HTR-8/SVneo (cell line): ENCODE data around the gene GANAB.
A peak's percentile ranks its signal among the peaks of the same experiment; 100 is the strongest.
"Not testable (repeated sequence)": the region's sequence is repeated elsewhere in the genome, so short reads cannot be mapped to it uniquely, and the experiment has no call there.

ENCODE experiments used
- DNase-seq: peaks from one replicate; pipeline ENCODE4 v3.0.0; 2011; ENCODE audit warnings: low spot score, mixed read lengths; ENCODE audit not compliant: insufficient read length
- FAIRE-seq: peaks from 2 replicates; lab custom pipeline; 2011; peaks lifted over from hg19 to GRCh38; lab: Jason Lieb, UNC

Gene GANAB

GRCh38 chr11:62669420-62670161 lies 23.2 kb upstream of the GANAB start:
- DNase-seq (no peak), FAIRE-seq (no peak)

- DNase-seq (no peak), FAIRE-seq (no peak)
Observed at GRCh38 chr11:62667460-62667859, 21.0 kb upstream of the GANAB start.

GRCh38 chr11:62666259-62666926 lies 20.0 kb upstream of the GANAB start:
- FAIRE-seq, result no peak
- no peak for DNase-seq

GRCh38 chr11:62665599-62666258 lies 19.3 kb upstream of the GANAB start:
- peak; percentile 32 for DNase-seq
- no peak for FAIRE-seq

- FAIRE-seq, result no peak
- DNase-seq, result peak; percentile 91
Observed at GRCh38 chr11:62665075-62665598, 18.7 kb upstream of the GANAB start, which contains the start of the genes C11orf98 and CSKMT. TSS of gene C11orf98 (minus strand) at chr11:62665210. CDS start at chr11:62665169, 41 bp downstream. TSS of gene CSKMT (plus strand) at chr11:62665312. CDS start at chr11:62665880, 568 bp downstream.

GRCh38 chr11:62664405-62665074 lies 18.1 kb upstream of the GANAB start:
- no peak for FAIRE-seq

GRCh38 chr11:62656796-62657429 lies 10.5 kb upstream of the GANAB start:
- FAIRE-seq (no peak), DNase-seq (no peak)

More at GRCh38 chr11:62664405-62665074, 18.1 kb upstream of the GANAB start:
- peak; percentile 56 for DNase-seq

GRCh38 chr11:62654297-62654696 lies 7.9 kb upstream of the GANAB start:
- DNase-seq, result no peak
- no peak for FAIRE-seq

- DNase-seq (no peak), FAIRE-seq (no peak)
Observed at GRCh38 chr11:62652161-62653006, 6.0 kb upstream of the GANAB start.

- FAIRE-seq, DNase-seq: not testable (repeated sequence)
Observed at GRCh38 chr11:62650283-62650682, 3.9 kb upstream of the GANAB start.

- DNase-seq (no peak), FAIRE-seq (no peak)
Observed at GRCh38 chr11:62649486-62649885, 3.1 kb upstream of the GANAB start.

- FAIRE-seq, result no peak
- DNase-seq, result no peak
Observed at GRCh38 chr11:62648967-62649364, 2.6 kb upstream of the GANAB start.

GRCh38 chr11:62648185-62648966 lies 2.0 kb upstream of the GANAB start:
- DNase-seq, result no peak
- no peak for FAIRE-seq

GRCh38 chr11:62647609-62648005 lies 1.2 kb upstream of the GANAB start:
- FAIRE-seq, result no peak
- DNase-seq, result no peak

- no peak for DNase-seq
- FAIRE-seq, result no peak
Observed at GRCh38 chr11:62646825-62647608, 604 bp upstream of the GANAB start.

- DNase-seq, result no peak
- FAIRE-seq, result no peak
Observed at GRCh38 chr11:62645671-62645945, 805 bp downstream of the GANAB start.

GRCh38 chr11:62644220-62644619 lies 2.2 kb downstream of the GANAB start:
- no peak for FAIRE-seq
- DNase-seq, result no peak

- DNase-seq (no peak), FAIRE-seq (no peak)
Observed at GRCh38 chr11:62632492-62632891, 13.9 kb downstream of the GANAB start.
